ENCODE data around the gene EIF3J.
A peak's percentile ranks its signal among the peaks of the same experiment; 100 is the strongest.
"Not testable (repeated sequence)": the region's sequence is repeated elsewhere in the genome, so short reads cannot be mapped to it uniquely, and the experiment has no call there.

The EIF3J gene

DNA sequence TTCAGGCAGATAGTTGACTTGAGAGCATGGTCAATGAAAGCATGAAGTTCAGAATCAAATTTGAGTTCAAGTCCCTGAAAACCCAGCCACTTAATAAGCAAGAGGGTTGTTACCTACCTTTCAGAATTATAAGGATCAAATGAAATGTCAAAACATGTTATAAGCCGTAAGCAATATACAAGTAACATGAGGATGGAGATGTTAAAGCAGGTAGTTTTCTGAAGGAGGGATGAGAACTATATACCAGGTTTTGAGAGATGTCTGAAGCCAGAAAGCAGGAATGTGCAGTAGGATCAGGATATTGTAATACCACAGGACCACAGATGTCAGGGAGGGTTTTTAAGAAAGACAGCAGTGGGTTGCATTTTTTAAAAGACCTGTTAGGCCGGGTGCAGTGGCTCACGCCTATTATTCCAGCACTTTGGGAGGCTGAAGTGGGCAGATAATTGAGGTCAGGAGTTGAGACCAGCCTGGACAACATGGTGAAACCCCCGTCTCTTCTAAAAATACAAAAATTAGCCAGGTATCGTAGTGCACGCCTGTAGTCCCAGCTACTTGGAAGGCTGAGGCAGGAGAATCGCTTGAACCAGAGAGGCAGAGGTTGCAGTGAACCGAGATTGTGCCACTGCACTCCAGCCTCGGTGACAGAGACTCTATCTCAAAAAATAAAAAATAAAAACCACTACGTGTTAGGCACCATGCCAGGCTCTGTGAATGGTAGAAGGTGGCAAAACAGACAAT lies 6.9 kb upstream of the EIF3J start:
- Histone ChIP-seq H3K9me3 (ENCODE audit: control insufficient read depth, insufficient read depth, low read length) (no peaks in the 10 kb centered on the region), H3K27me3 (ENCODE audit: control insufficient read depth, insufficient read depth, low read length) (no peaks in the 10 kb centered on the region), H3K36me3 (ENCODE audit: control insufficient read depth, insufficient read depth, low read length) (no peaks in the 10 kb centered on the region), H3K4me3 (ENCODE audit: low read depth, low read length) (no peak overlapping the region), H3K4me1 (ENCODE audit: control insufficient read depth, insufficient read depth, low read length) (no peaks in the 10 kb centered on the region), H3K9ac (ENCODE audit: low read depth, low read length) (no peak overlapping the region)

DNA sequence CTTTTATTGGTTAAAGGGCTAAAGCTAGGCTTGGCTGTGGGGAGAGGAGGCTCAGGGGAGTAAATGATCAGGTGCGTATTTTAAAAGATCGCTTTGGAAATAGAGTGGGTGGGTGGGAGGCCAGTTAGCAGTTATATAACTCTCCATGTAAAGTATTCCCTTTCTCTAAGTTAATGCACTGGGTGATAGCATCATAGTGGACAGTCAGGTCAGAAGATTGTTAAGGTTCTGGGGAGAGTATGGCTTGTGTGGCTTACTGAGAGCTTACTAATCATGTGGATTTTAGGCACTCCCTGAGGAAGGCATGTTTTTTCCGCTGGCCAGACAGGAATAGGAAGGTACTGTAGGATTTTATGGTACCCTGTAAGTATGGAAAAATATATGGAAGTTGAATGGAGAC lies 6.3 kb upstream of the EIF3J start:
- Histone ChIP-seq H3K4me1 (ENCODE audit: control insufficient read depth, insufficient read depth, low read length) (no peaks in the 10 kb centered on the region), H3K36me3 (ENCODE audit: control insufficient read depth, insufficient read depth, low read length) (no peaks in the 10 kb centered on the region), H3K9ac (ENCODE audit: low read depth, low read length) (no peak overlapping the region), H3K27me3 (ENCODE audit: control insufficient read depth, insufficient read depth, low read length) (no peaks in the 10 kb centered on the region), H3K4me3 (ENCODE audit: low read depth, low read length) (no peak overlapping the region), H3K9me3 (ENCODE audit: control insufficient read depth, insufficient read depth, low read length) (no peaks in the 10 kb centered on the region)

DNA sequence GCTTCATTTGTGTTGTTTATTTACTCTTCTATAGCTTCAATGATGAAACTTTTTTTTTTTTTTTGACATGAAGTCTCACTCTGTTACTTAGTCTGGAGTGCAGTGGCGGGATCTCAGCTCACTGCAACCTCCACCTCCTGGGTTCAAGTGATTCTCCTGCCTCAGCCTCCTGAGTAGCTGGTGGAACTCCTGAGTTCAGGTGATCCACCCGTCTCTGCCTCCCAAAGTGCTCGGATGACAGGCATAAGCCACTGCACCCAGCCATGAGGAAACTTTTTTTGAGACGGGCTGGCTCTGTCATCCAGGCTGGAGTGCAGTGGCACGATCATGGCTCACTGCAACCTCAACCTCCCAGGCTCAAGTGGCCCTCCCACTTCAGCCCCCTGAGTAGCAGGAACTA lies 4.7 kb upstream of the EIF3J start:
- not testable (repeated sequence) for H3K4me1 ChIP-seq (ENCODE audit: control insufficient read depth, insufficient read depth, low read length); H3K4me3 ChIP-seq (ENCODE audit: low read depth, low read length); H3K9ac ChIP-seq (ENCODE audit: low read depth, low read length); H3K36me3 ChIP-seq (ENCODE audit: control insufficient read depth, insufficient read depth, low read length); H3K9me3 ChIP-seq (ENCODE audit: control insufficient read depth, insufficient read depth, low read length); H3K27me3 ChIP-seq (ENCODE audit: control insufficient read depth, insufficient read depth, low read length)

DNA sequence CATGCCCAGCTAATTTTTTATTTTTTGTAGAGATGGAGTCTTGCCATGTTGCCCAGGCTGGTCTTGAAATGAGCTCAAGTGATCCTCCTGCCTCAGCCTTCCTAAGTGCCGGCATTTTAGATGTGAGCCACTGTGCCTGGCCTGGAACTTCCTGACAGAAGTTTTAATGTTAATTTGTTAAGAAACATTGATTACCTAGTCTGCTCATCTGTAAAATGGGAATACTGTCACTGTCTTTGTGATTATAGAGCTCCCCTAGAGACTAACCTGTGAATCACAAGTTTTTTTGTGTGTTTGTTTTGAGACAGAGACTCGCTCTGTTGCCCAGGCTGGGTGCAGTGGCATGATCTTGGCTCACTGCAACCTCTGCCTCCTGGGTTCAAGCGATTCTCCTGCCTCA lies 4.3 kb upstream of the EIF3J start:
- no peaks in the 10 kb centered on the region for H3K4me1 ChIP-seq (ENCODE audit: control insufficient read depth, insufficient read depth, low read length)
- no peaks in the 10 kb centered on the region for H3K9me3 ChIP-seq (ENCODE audit: control insufficient read depth, insufficient read depth, low read length)
- peaks cover 4% of the 10 kb centered on the region for H3K36me3 ChIP-seq (ENCODE audit: control insufficient read depth, insufficient read depth, low read length)
- no peak overlapping the region for H3K4me3 ChIP-seq (ENCODE audit: low read depth, low read length)
- H3K27me3 ChIP-seq (ENCODE audit: control insufficient read depth, insufficient read depth, low read length), result no peaks in the 10 kb centered on the region
- H3K9ac ChIP-seq (ENCODE audit: low read depth, low read length), result no peak overlapping the region

DNA sequence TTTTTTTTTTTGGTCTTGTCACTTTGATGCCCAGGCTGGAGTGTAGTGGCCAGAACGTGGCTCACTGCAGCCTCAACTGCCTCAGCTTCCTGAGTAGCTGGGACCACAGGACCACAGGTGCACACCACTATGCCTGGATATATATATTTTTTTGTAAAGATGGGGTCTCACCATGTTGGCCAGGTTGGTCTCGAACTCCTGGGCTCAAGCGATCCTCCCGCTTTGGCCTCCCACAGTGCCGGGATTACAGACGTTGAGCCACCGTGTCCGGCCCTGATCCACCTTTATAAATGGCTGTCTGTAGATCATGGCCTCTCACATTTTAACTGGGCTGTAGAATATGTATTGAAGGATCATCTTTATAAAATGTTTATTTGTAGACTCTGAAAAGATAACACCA lies 1.9 kb upstream of the EIF3J start:
- H3K4me3 ChIP-seq (ENCODE audit: low read depth, low read length), result no peak overlapping the region
- no peak overlapping the region for H3K9ac ChIP-seq (ENCODE audit: low read depth, low read length)
- H3K9me3 ChIP-seq (ENCODE audit: control insufficient read depth, insufficient read depth, low read length), result no peaks in the 10 kb centered on the region

DNA sequence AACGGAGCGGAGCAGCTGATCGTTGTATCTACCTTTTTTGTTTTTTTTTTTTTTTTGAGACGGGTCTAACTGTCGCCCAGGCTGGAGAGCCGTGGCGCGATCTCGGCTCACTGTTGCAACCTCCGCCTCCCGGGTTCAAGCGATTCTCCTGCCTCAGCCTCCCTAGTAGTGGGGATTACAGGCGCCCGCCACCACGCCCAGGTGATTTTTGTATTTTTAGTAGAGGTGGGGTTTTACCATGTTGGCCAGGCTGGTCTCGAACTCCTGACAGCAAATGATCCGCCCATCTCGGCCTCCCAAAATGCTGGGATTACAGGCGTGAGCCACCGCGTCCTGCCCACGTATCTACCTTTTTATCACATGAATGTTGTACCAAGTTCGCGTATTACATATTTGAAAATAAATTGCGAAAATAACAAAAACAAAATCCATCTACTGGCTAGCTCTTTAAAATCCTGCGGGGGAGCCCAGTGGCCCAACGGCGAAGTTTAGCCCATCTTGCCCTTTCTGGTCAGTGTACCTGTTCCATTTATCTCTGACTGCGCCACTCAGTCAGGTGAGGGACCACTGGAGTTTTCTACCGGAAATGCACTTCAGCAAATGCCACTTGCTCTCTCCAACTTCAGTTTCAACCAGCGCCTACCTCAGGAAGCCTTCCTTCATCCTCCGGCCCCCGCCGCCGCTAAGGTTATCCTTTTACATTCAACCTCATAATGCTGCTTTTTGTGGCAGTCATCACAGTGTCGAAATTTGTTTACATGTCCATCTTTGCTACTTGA lies 1.2 kb upstream of the EIF3J start:
- H3K27me3 ChIP-seq (ENCODE audit: control insufficient read depth, insufficient read depth, low read length), result no peaks in the 10 kb centered on the region
- H3K9me3 ChIP-seq (ENCODE audit: control insufficient read depth, insufficient read depth, low read length), result no peaks in the 10 kb centered on the region
- peak overlapping the region; percentile 91 for H3K9ac ChIP-seq (ENCODE audit: low read depth, low read length)
- H3K4me3 ChIP-seq (ENCODE audit: low read depth, low read length), result peak overlapping the region; percentile 90
- peaks cover 6% of the 10 kb centered on the region for H3K36me3 ChIP-seq (ENCODE audit: control insufficient read depth, insufficient read depth, low read length)
- peaks cover 5% of the 10 kb centered on the region for H3K4me1 ChIP-seq (ENCODE audit: control insufficient read depth, insufficient read depth, low read length)

More for the DNA sequence above, 1.9 kb upstream of the EIF3J start:
- peaks cover 6% of the 10 kb centered on the region for H3K36me3 ChIP-seq (ENCODE audit: control insufficient read depth, insufficient read depth, low read length)
- no peaks in the 10 kb centered on the region for H3K27me3 ChIP-seq (ENCODE audit: control insufficient read depth, insufficient read depth, low read length)
- H3K4me1 ChIP-seq (ENCODE audit: control insufficient read depth, insufficient read depth, low read length), result peaks cover 5% of the 10 kb centered on the region

DNA sequence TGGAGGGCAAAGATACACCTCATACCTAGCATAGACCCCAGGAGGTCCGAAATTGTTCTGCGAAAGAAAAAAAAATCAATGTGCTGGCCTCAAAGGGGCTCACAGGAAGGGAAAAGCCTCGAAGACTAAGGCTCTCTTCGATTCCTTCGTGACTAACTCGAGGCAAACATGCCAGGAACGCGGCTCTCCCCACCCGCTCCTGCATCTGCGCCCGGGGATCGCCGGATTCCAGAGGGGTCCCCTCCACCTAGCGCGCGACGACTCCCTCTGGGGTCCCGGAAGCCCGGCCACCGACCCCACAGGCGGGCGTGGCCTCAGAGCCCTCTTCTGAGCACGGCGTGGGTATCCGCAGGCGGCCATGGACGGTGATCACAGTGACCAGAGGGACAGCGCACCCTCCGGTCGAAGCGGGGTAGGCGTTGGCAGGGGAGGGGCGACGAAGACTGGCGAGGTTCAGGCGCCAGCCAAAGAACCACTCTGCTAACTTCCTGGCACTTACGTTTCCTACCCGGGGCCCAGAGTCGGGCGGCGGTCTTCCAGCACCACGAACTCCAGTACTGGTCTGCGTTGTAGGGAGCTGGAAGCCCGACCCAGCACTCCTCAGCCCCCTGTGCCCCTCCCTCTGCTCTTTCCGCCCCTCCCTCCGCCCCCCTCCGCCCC lies 515 bp upstream of the EIF3J start:
- Histone ChIP-seq H3K27me3 (ENCODE audit: control insufficient read depth, insufficient read depth, low read length) (no peaks in the 10 kb centered on the region), H3K4me3 (ENCODE audit: low read depth, low read length) (peak overlapping the region; percentile 90), H3K9me3 (ENCODE audit: control insufficient read depth, insufficient read depth, low read length) (no peaks in the 10 kb centered on the region), H3K36me3 (ENCODE audit: control insufficient read depth, insufficient read depth, low read length) (peaks cover 12% of the 10 kb centered on the region), H3K9ac (ENCODE audit: low read depth, low read length) (peak overlapping the region; percentile 91), H3K4me1 (ENCODE audit: control insufficient read depth, insufficient read depth, low read length) (peaks cover 5% of the 10 kb centered on the region)

DNA sequence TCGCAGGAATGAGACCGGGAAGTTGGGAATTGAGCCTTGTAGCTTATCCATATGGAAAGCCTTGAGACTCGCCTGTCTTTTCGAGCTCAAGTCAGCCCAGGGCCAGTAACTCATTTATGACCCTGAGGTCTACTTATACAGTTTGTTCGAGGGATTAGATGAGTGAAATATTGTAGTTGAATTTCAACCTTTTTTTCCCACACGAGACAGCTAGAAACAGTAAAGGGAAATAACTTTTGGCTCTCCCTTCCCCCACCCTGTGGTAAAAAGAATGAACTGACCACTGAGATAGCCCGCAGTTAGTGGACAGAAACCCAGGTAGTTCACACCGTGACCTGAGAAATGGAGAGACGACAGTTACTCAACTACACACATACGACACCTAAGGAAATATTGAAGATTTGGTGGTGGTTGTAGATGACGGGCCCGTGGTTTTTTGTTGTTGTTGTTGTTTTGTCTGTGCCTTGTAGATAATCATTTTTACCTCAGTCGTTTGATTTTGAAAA lies 841 bp downstream of the EIF3J start:
- peak overlapping the region; percentile 83 for H3K9ac ChIP-seq (ENCODE audit: low read depth, low read length)
- peak overlapping the region; percentile 73 for H3K4me3 ChIP-seq (ENCODE audit: low read depth, low read length)
- peaks cover 5% of the 10 kb centered on the region for H3K4me1 ChIP-seq (ENCODE audit: control insufficient read depth, insufficient read depth, low read length)
- peaks cover 13% of the 10 kb centered on the region for H3K36me3 ChIP-seq (ENCODE audit: control insufficient read depth, insufficient read depth, low read length)
- H3K27me3 ChIP-seq (ENCODE audit: control insufficient read depth, insufficient read depth, low read length), result no peaks in the 10 kb centered on the region
- no peaks in the 10 kb centered on the region for H3K9me3 ChIP-seq (ENCODE audit: control insufficient read depth, insufficient read depth, low read length)

DNA sequence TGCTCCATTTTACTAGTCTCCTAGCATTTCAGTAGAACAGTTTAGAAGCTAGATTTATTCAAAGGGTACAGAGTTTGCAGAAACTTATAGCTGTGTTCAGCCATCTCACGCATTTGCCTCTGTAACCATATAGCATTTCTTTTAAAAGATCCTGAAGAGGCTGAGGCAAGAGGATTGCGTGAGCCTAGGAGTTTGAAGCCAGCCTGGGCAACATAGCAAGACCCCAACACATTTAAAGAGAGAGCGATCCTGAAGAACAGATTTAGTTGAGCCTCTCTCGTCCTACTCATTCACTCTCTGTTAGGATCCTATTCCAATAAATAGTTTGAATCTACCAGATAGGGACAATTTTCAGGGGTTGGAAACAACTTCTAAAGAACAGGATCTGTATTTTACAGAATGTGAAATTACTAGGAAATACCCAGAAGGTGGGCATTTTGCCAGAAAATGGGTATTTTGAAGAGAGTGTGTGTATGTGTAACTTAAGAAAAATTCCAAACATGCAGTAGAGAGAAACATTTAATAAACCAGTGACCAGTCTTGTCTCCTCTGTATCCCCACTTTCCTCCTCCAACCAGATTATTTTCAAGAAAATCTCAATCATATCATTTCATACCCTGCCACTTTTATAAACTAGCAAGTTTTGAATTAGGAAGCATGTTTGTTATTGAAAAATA lies 4.5 kb downstream of the EIF3J start:
- Histone ChIP-seq H3K9ac (ENCODE audit: low read depth, low read length) (no peak overlapping the region), H3K36me3 (ENCODE audit: control insufficient read depth, insufficient read depth, low read length) (peaks cover 11% of the 10 kb centered on the region), H3K9me3 (ENCODE audit: control insufficient read depth, insufficient read depth, low read length) (no peaks in the 10 kb centered on the region), H3K27me3 (ENCODE audit: control insufficient read depth, insufficient read depth, low read length) (no peaks in the 10 kb centered on the region), H3K4me3 (ENCODE audit: low read depth, low read length) (no peak overlapping the region), H3K4me1 (ENCODE audit: control insufficient read depth, insufficient read depth, low read length) (peaks cover 8% of the 10 kb centered on the region)

DNA sequence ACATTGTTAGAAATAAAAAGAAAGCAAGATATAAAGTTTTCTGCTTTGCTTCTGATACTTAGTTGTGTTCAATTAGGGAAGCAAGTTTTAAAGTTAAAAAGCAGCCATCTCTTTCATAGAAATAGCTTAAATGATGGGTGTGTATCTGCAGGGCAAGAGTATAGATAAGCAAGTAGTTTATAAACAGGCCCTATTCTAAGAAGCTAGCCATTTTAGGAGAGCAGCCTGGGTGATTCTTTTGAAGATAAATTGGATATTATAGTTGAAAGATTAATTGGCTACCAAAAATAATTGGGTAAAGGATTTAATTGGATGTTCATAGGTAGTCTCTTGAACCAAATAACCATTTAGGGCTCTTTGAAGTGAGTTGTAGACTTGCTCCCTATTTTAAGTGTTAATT lies 5.6 kb downstream of the EIF3J start:
- Histone ChIP-seq H3K9ac (ENCODE audit: low read depth, low read length) (no peak overlapping the region), H3K36me3 (ENCODE audit: control insufficient read depth, insufficient read depth, low read length) (peaks cover 9% of the 10 kb centered on the region), H3K4me1 (ENCODE audit: control insufficient read depth, insufficient read depth, low read length) (peaks cover 8% of the 10 kb centered on the region), H3K9me3 (ENCODE audit: control insufficient read depth, insufficient read depth, low read length) (no peaks in the 10 kb centered on the region), H3K27me3 (ENCODE audit: control insufficient read depth, insufficient read depth, low read length) (no peaks in the 10 kb centered on the region), H3K4me3 (ENCODE audit: low read depth, low read length) (no peak overlapping the region)

DNA sequence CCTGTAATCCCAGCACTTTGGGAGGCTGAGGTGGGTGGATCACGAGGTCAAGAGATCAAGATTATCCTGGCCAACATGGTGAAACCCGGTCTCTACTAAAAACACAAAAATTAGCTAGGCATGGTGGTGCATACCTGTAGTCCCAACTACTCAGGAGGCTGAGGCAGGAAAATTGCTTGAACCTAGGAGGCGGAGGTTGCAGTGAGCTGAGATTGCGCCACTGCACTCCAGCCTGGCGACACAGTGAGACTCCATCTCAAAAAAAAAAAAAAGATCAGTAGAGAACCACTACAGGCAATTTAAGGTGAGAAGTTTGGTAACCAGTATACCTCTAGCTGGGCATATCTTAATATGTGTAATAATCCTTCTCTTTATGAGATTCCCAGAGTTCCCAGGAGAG lies 7.8 kb downstream of the EIF3J start:
- H3K36me3 ChIP-seq (ENCODE audit: control insufficient read depth, insufficient read depth, low read length); H3K9me3 ChIP-seq (ENCODE audit: control insufficient read depth, insufficient read depth, low read length); H3K9ac ChIP-seq (ENCODE audit: low read depth, low read length); H3K27me3 ChIP-seq (ENCODE audit: control insufficient read depth, insufficient read depth, low read length); H3K4me1 ChIP-seq (ENCODE audit: control insufficient read depth, insufficient read depth, low read length); H3K4me3 ChIP-seq (ENCODE audit: low read depth, low read length): not testable (repeated sequence)
